Activated gamma-delta T cell treated with Interleukin-2 at 50 U/mL for 16 hours (primary cell): ENCODE data around the gene SGMS2.

Source experiments
- DNase-seq: peaks from one replicate; pipeline ENCODE4 v3.0.0-alpha.2; 2020

Gene SGMS2

GRCh38 chr4:107831140-107831539 is 6.4 kb downstream of the SGMS2 start:
- DNase-seq: no peak

- DNase-seq: no peak
Measured at GRCh38 chr4:107832275-107832807, 7.6 kb downstream of the SGMS2 start.

- DNase-seq: no peak
Measured at GRCh38 chr4:107834241-107834794, 9.6 kb downstream of the SGMS2 start.

- no peak for DNase-seq
Measured at GRCh38 chr4:107835406-107835805, 10.7 kb downstream of the SGMS2 start.

- no peak for DNase-seq
Measured at GRCh38 chr4:107837317-107837716, 12.6 kb downstream of the SGMS2 start.

- no peak for DNase-seq
Measured at GRCh38 chr4:107837776-107838618, 13.3 kb downstream of the SGMS2 start.

- DNase-seq: no peak
Measured at GRCh38 chr4:107838861-107839565, 14.3 kb downstream of the SGMS2 start.

GRCh38 chr4:107843391-107843790 is 18.7 kb downstream of the SGMS2 start:
- DNase-seq: no peak

GRCh38 chr4:107845681-107846080 is 20.9 kb downstream of the SGMS2 start:
- no peak for DNase-seq

GRCh38 chr4:107850438-107850837 is 25.7 kb downstream of the SGMS2 start:
- no peak for DNase-seq

- DNase-seq: no peak
Measured at GRCh38 chr4:107853444-107854355, 29.0 kb downstream of the SGMS2 start.

- no peak for DNase-seq
Measured at GRCh38 chr4:107854356-107855022, 29.8 kb downstream of the SGMS2 start.

- no peak for DNase-seq
Measured at GRCh38 chr4:107855723-107856122, 31.0 kb downstream of the SGMS2 start.

- DNase-seq: no peak
Measured at GRCh38 chr4:107856901-107857300, 32.2 kb downstream of the SGMS2 start.

GRCh38 chr4:107857741-107858140 is 33.0 kb downstream of the SGMS2 start:
- DNase-seq: no peak

GRCh38 chr4:107858158-107858742 is 33.5 kb downstream of the SGMS2 start:
- no peak for DNase-seq

- DNase-seq: no peak
Measured at GRCh38 chr4:107862658-107863057, 37.9 kb downstream of the SGMS2 start.

- no peak for DNase-seq
Measured at GRCh38 chr4:107863416-107863815, 38.7 kb downstream of the SGMS2 start.

GRCh38 chr4:107863850-107864371 is 39.2 kb downstream of the SGMS2 start:
- DNase-seq: no peak

GRCh38 chr4:107866726-107867125 is 42.0 kb downstream of the SGMS2 start:
- DNase-seq: no peak

GRCh38 chr4:107870236-107870635 is 45.5 kb downstream of the SGMS2 start:
- no peak for DNase-seq
